Loucy (cell line): ENCODE data around the gene EPB41L3.

Experiments
- CTCF ChIP-seq: fragments of 200-600 bp; sonication (generic); conservative IDR thresholded peaks from 2 replicates; pipeline ENCODE4 v1.5.1; 2014; ENCODE audit warnings: mild to moderate bottlenecking, antibody characterized with exemption, low read length
- EZH2phosphoT487 ChIP-seq: fragments of 200-600 bp; IDR thresholded peaks from 2 replicates; pipeline ENCODE4 v1.6.1; 2018; ENCODE audit warnings: antibody characterized with exemption, mild to moderate bottlenecking, moderate library complexity, borderline replicate concordance

GRCh38 chr18:5538544-5538943, 5.3 kb downstream of the EPB41L3 start:
- TF ChIP-seq CTCF (no peak), EZH2phosphoT487 (no peak)
